ENCODE measurements around the gene NACC2. TPM values are rescaled to one million over a fixed set of nuclear protein-coding genes. Genes with fewer than 3 reads are reported as not detected.

NACC2 gene
- total RNA-seq, 1 donor from 2014 or later: 8.1 TPM

- Mint-ChIP-seq H3K9me3 (no peaks in the 10 kb centered on the region), H3K27me3 (ENCODE audit: low read depth) (peaks cover 23% of the 10 kb centered on the region), H3K4me3 (peak overlapping the region; percentile 44), H3K27ac (ENCODE audit: unreplicated experiment) (no peak overlapping the region), H3K36me3 (ENCODE audit: low read depth) (no peaks in the 10 kb centered on the region), H3K4me1 (peaks cover 7% of the 10 kb centered on the region)
- TF ChIP-seq CTCF (conservative IDR thresholded peaks at IDR 0.05): no peak
- no peak for DNase-seq (ENCODE audit: low read depth, low spot score)
Observed at GRCh38 chr9:136098210-136098609, 3.1 kb upstream of the NACC2 start.

GRCh38 chr9:136096505-136097001, 1.5 kb upstream of the NACC2 start:
- Mint-ChIP-seq H3K9me3 (no peaks in the 10 kb centered on the region), H3K27me3 (ENCODE audit: low read depth) (peaks cover 27% of the 10 kb centered on the region), H3K27ac (ENCODE audit: unreplicated experiment) (no peak overlapping the region), H3K36me3 (ENCODE audit: low read depth) (no peaks in the 10 kb centered on the region), H3K4me1 (peaks cover 11% of the 10 kb centered on the region), H3K4me3 (peak overlapping the region; percentile 75)
- TF ChIP-seq CTCF (conservative IDR thresholded peaks at IDR 0.05): no peak
- no peak for DNase-seq (ENCODE audit: low read depth, low spot score)

- Mint-ChIP-seq H3K4me1 (peaks cover 16% of the 10 kb centered on the region), H3K27me3 (ENCODE audit: low read depth) (peaks cover 27% of the 10 kb centered on the region), H3K36me3 (ENCODE audit: low read depth) (no peaks in the 10 kb centered on the region), H3K4me3 (peak overlapping the region; percentile 68), H3K9me3 (no peaks in the 10 kb centered on the region), H3K27ac (ENCODE audit: unreplicated experiment) (no peak overlapping the region)
- TF ChIP-seq CTCF (conservative IDR thresholded peaks at IDR 0.05): no peak
- DNase-seq (ENCODE audit: low read depth, low spot score): no peak
Observed at GRCh38 chr9:136093995-136094881, 851 bp downstream of the NACC2 start.

- Mint-ChIP-seq H3K9me3 (no peaks in the 10 kb centered on the region), H3K27ac (ENCODE audit: unreplicated experiment) (no peak overlapping the region), H3K36me3 (ENCODE audit: low read depth) (no peaks in the 10 kb centered on the region), H3K4me3 (peak overlapping the region; percentile 88), H3K4me1 (peaks cover 13% of the 10 kb centered on the region), H3K27me3 (ENCODE audit: low read depth) (peaks cover 21% of the 10 kb centered on the region)
- TF ChIP-seq CTCF (conservative IDR thresholded peaks at IDR 0.05): no peak
- DNase-seq (ENCODE audit: low read depth, low spot score): no peak
Observed at GRCh38 chr9:136093346-136093986, 1.6 kb downstream of the NACC2 start.

- H3K27ac Mint-ChIP-seq (ENCODE audit: unreplicated experiment): no peak overlapping the region
- no peak for TF ChIP-seq CTCF (conservative IDR thresholded peaks at IDR 0.05)
- peaks cover 18% of the 10 kb centered on the region for H3K27me3 Mint-ChIP-seq (ENCODE audit: low read depth)
- H3K9me3 Mint-ChIP-seq: no peaks in the 10 kb centered on the region
- no peak for DNase-seq (ENCODE audit: low read depth, low spot score)
- H3K4me1 Mint-ChIP-seq: peaks cover 13% of the 10 kb centered on the region
- H3K36me3 Mint-ChIP-seq (ENCODE audit: low read depth): no peaks in the 10 kb centered on the region
- peak overlapping the region; percentile 88 for H3K4me3 Mint-ChIP-seq
Observed at GRCh38 chr9:136092741-136093140, 2.3 kb downstream of the NACC2 start.

Data from neural crest cell (in vitro differentiated cells).